Astrocyte (in vitro differentiated cells and primary cell): Measurements from ENCODE around the gene NLRX1. TPM values are rescaled to one million over a fixed set of nuclear protein-coding genes. Genes with fewer than 3 reads are reported as not detected.
A peak's percentile ranks its signal among the peaks of the same experiment; 100 is the strongest.

Source experiments
- DNase-seq: peaks from one replicate; pipeline ENCODE4 v3.0.0-alpha.2; 2010; ENCODE audit warnings: low read depth
- FAIRE-seq: peaks from 2 replicates; lab custom pipeline; 2011; peaks lifted over from hg19 to GRCh38; lab: Jason Lieb, UNC
- H2AFZ ChIP-seq: 2 replicates; pipeline ENCODE4 v1.6.0; 2012; ENCODE audit warnings: low read depth, low read length, inconsistent platforms
- H3K27ac ChIP-seq: 2 replicates; pipeline ENCODE4 v1.5.1; 2011; ENCODE audit warnings: low read depth, low read length, inconsistent platforms
- H3K27me3 ChIP-seq: 2 replicates; pipeline ENCODE4 v1.6.0; 2011; ENCODE audit warnings: low read length, inconsistent platforms; ENCODE audit not compliant: insufficient read depth
- H3K36me3 ChIP-seq: 2 replicates; pipeline ENCODE4 v1.5.1; 2011; ENCODE audit warnings: low read length, inconsistent platforms; ENCODE audit not compliant: insufficient read depth
- H3K4me1 ChIP-seq: 2 replicates; pipeline ENCODE4 v1.5.1; 2011; ENCODE audit warnings: low read length, inconsistent platforms; ENCODE audit not compliant: insufficient read depth
- H3K4me2 ChIP-seq: 2 replicates; pipeline ENCODE4 v1.6.0; 2012; ENCODE audit warnings: low read length, inconsistent platforms
- H3K4me3 ChIP-seq: 2 replicates; pipeline ENCODE4 v1.5.1; 2011; ENCODE audit warnings: low read depth, mild to moderate bottlenecking, low read length, inconsistent platforms; ENCODE audit not compliant: insufficient read depth
- H3K79me2 ChIP-seq: 2 replicates; pipeline ENCODE4 v1.6.0; 2012; ENCODE audit warnings: mild to moderate bottlenecking, low read length, inconsistent platforms; ENCODE audit not compliant: insufficient read depth
- H3K9ac ChIP-seq: 2 replicates; pipeline ENCODE4 v1.6.0; 2012; ENCODE audit warnings: mild to moderate bottlenecking, low read length, inconsistent platforms
- H3K9me3 ChIP-seq: 2 replicates; pipeline ENCODE4 v1.5.1; 2012; ENCODE audit warnings: low read depth, mild to moderate bottlenecking, low read length, inconsistent platforms; ENCODE audit not compliant: insufficient read depth
- H4K20me1 ChIP-seq: 2 replicates; pipeline ENCODE4 v1.6.0; 2012; ENCODE audit warnings: low read length, inconsistent platforms; ENCODE audit not compliant: insufficient read depth
- H3K27ac Mint-ChIP-seq: one replicate; pipeline ENCODE4 v1.8.0; 2021; ENCODE audit warnings: mild to moderate bottlenecking, mixed read lengths; ENCODE audit not compliant: unreplicated experiment
- H3K27me3 Mint-ChIP-seq: one replicate; pipeline ENCODE4 v1.8.0; 2021; ENCODE audit warnings: low read depth, mixed read lengths; ENCODE audit not compliant: unreplicated experiment
- H3K36me3 Mint-ChIP-seq: one replicate; pipeline ENCODE4 v1.8.0; 2021; ENCODE audit warnings: low read depth, mixed read lengths; ENCODE audit not compliant: unreplicated experiment
- H3K4me1 Mint-ChIP-seq: one replicate; pipeline ENCODE4 v1.8.0; 2021; ENCODE audit warnings: low read depth, mixed read lengths; ENCODE audit not compliant: unreplicated experiment
- H3K4me3 Mint-ChIP-seq: one replicate; pipeline ENCODE4 v1.8.0; 2021; ENCODE audit warnings: mild to moderate bottlenecking, moderate library complexity, mixed read lengths; ENCODE audit not compliant: unreplicated experiment
- H3K9me3 Mint-ChIP-seq: one replicate; pipeline ENCODE4 v1.8.0; 2021; ENCODE audit warnings: mild to moderate bottlenecking, mixed read lengths; ENCODE audit not compliant: unreplicated experiment
- CTCF ChIP-seq: IDR thresholded peaks from 2 replicates; pipeline ENCODE4 v1.5.1; 2011; ENCODE audit warnings: low read depth, mild to moderate bottlenecking, inconsistent platforms, low read length, moderate library complexity; ENCODE audit not compliant: insufficient read depth
- EZH2 ChIP-seq: IDR thresholded peaks from 2 replicates; pipeline ENCODE4 v1.6.1; 2012; ENCODE audit warnings: mild to moderate bottlenecking, low read length, inconsistent platforms; ENCODE audit not compliant: insufficient read depth
- total RNA-seq: library from RNA; stranded (reverse); gene quantifications from 2 replicates; pipeline ENCODE4 v1.2.1, GENCODE V29; 2021

NLRX1 gene
- total RNA-seq, 1 donor from 2014 or later, result 6.3 TPM

DNA sequence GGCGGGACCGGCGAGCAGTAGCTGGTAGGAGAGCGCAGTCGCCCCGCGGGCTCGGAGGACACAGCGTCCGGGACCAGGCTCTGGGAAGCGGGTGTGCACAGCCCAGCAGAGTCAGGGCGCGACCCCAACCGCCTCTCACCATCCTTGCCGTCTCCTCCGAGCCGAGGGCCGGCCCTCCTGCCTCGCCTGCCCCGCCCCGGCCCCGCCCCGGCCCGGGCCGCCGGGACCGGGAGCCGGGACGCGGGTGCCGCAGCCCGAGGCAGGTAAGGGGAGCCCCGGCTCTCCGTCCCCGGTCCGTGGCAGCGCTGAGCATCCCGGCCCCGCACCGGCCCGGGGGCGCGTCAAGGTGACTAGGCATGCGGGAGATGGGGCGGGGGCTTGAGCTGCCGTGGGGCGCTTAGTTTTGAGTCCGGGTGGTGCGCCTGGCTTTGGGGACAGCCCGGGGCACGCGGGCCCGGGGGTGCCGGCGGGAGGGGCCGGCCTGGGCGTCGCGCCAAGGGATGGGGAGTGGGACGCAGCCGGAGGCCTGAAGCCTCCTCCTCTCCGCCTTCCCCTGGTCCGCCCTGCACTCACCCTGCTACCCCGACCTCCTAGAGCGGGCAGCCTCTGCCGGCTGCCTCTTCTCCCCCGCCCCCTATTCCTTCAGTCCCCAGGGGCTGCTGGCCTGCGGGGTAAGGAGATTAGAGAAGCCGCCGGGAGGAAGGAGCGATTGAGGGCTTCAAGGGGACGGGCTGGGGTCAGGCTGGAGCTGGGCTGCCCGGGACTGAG, 19.3 kb upstream of the NLRX1 start, which contains the start of gene ABCG4:
TSS of gene ABCG4 (plus strand) at position 35 of the 768 bp plus-strand sequence. CDS start 914 bp downstream, outside the sequence.
- Mint-ChIP-seq H3K27me3 (peaks cover 62% of the 10 kb centered on the region), H3K4me3 (peak within 1 kb of the TSS; percentile 83), H3K36me3 (no peaks in the 10 kb centered on the region), H3K4me1 (no peaks in the 10 kb centered on the region), H3K27ac (no peak within 1 kb of the TSS), H3K9me3 (peaks cover 2% of the 10 kb centered on the region)
- FAIRE-seq, result no peak
- H3K79me2 ChIP-seq, result no peaks in the 10 kb centered on the region
- H3K4me3 ChIP-seq, result peak within 1 kb of the TSS; percentile 54
- H3K36me3 ChIP-seq, result no peaks in the 10 kb centered on the region
- peaks cover 9% of the 10 kb centered on the region for H3K4me1 ChIP-seq
- H3K9me3 ChIP-seq, result no peaks in the 10 kb centered on the region
- H3K4me2 ChIP-seq, result peak within 1 kb of the TSS; percentile 97
- H4K20me1 ChIP-seq, result no peaks in the 10 kb centered on the region
- TF ChIP-seq EZH2, result peak; percentile 79
- no peak for TF ChIP-seq CTCF
- H3K27me3 ChIP-seq, result peaks cover 15% of the 10 kb centered on the region
- H3K9ac ChIP-seq, result peak within 1 kb of the TSS; percentile 63
- DNase-seq, result no peak
- peak within 1 kb of the TSS; percentile 83 for H2AFZ ChIP-seq
- no peak within 1 kb of the TSS for H3K27ac ChIP-seq

- H3K4me1 Mint-ChIP-seq, result no peaks in the 10 kb centered on the region
- no peak overlapping the region for H3K27ac ChIP-seq
- FAIRE-seq (no peak), DNase-seq (no peak)
- H3K36me3 ChIP-seq, result no peaks in the 10 kb centered on the region
- no peaks in the 10 kb centered on the region for H3K79me2 ChIP-seq
- H2AFZ ChIP-seq, result peak overlapping the region; percentile 52
- peaks cover 67% of the 10 kb centered on the region for H3K27me3 Mint-ChIP-seq
- H3K9ac ChIP-seq, result peak overlapping the region; percentile 57
- no peaks in the 10 kb centered on the region for H4K20me1 ChIP-seq
- peaks cover 15% of the 10 kb centered on the region for H3K27me3 ChIP-seq
- peaks cover 2% of the 10 kb centered on the region for H3K36me3 Mint-ChIP-seq
- peak overlapping the region; percentile 54 for H3K4me3 ChIP-seq
- TF ChIP-seq EZH2, result peak; percentile 27
- TF ChIP-seq CTCF, result no peak
- no peaks in the 10 kb centered on the region for H3K9me3 ChIP-seq
- peak overlapping the region; percentile 97 for H3K4me2 ChIP-seq
- H3K4me3 Mint-ChIP-seq, result peak overlapping the region; percentile 68
- peaks cover 9% of the 10 kb centered on the region for H3K4me1 ChIP-seq
- H3K27ac Mint-ChIP-seq, result no peak overlapping the region
- peaks cover 2% of the 10 kb centered on the region for H3K9me3 Mint-ChIP-seq
Measured at GRCh38 chr11:119149786-119150275, 18.7 kb upstream of the NLRX1 start.

DNA sequence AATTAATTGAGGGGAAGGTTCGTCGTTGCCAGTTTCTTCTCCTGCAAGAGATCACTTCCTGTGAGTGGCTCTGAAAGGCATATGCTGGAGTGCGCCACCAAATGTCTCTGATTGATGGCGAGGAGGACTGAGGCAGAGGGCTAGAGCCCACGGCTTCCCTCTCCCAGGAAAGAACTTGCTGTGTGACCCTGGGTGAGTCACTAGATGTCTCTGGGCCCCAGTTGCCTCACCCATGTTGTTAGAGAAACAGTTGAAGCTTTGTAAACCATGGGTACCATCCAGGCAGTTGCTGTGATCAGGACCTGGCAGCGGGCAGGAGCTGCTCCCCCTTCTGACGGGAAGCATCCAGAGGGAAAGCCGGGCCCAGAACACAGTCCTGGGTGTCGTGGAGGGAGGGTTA, 16.5 kb upstream of the NLRX1 start:
- Histone ChIP-seq H3K27me3 (peaks cover 15% of the 10 kb centered on the region), H3K27ac (no peak overlapping the region), H3K4me2 (no peak overlapping the region), H3K4me3 (no peak overlapping the region), H3K79me2 (no peaks in the 10 kb centered on the region), H4K20me1 (no peaks in the 10 kb centered on the region), H3K9me3 (no peaks in the 10 kb centered on the region), H3K4me1 (peaks cover 9% of the 10 kb centered on the region), H3K9ac (no peak overlapping the region), H2AFZ (no peak overlapping the region), H3K36me3 (no peaks in the 10 kb centered on the region)
- no peak overlapping the region for H3K27ac Mint-ChIP-seq
- H3K4me3 Mint-ChIP-seq, result no peak overlapping the region
- peaks cover 2% of the 10 kb centered on the region for H3K36me3 Mint-ChIP-seq
- no peak for TF ChIP-seq EZH2
- TF ChIP-seq CTCF, result no peak
- H3K4me1 Mint-ChIP-seq, result no peaks in the 10 kb centered on the region
- H3K27me3 Mint-ChIP-seq, result peaks cover 69% of the 10 kb centered on the region
- peaks cover 2% of the 10 kb centered on the region for H3K9me3 Mint-ChIP-seq
- DNase-seq (no peak), FAIRE-seq (no peak)
